Heart right ventricle (tissue), 16 donors: ENCODE data around the gene PUDP. TPM values are rescaled to one million over a fixed set of nuclear protein-coding genes. Genes with fewer than 3 reads are reported as not detected.
"Not testable (repeated sequence)": the region's sequence is repeated elsewhere in the genome, so short reads cannot be mapped to it uniquely, and the experiment has no call there.

ENCODE experiments used
- ATAC-seq, 8 donors: fragments of 200-7000 bp; cut with Tn5 transposase; one replicate each; pipeline ENCODE4 v1.9.1; 2020; ENCODE audit warnings: mild to moderate bottlenecking in 8 of 8, moderate library complexity in 8 of 8, moderate number of reproducible peaks in 1 of 8
- DNase-seq, 2 donors: peaks; one replicate each; pipeline ENCODE4 v3.0.0-alpha.2; 2020
- H3K27ac ChIP-seq, 10 donors: fragments of 200-600 bp; sonication (generic) in 2 of 10; one replicate each; pipeline versions ENCODE4 v1.5.0 to v1.8.0; 2020 to 2022; ENCODE audit warnings: mild to moderate bottlenecking in 3 of 10
- H3K27me3 ChIP-seq, 7 donors: fragments of 200-600 bp; one replicate each; pipeline ENCODE4 v1.8.0; 2021 to 2022; ENCODE audit warnings: mild to moderate bottlenecking in 2 of 7
- H3K36me3 ChIP-seq, 9 donors: fragments of 200-600 bp; sonication (generic) in 1 of 9; one replicate each; pipeline versions ENCODE4 v1.5.0 to v1.8.0; 2020 to 2022; ENCODE audit warnings: mild to moderate bottlenecking in 2 of 9
- H3K4me1 ChIP-seq, 9 donors: fragments of 200-600 bp; sonication (generic) in 1 of 9; one replicate each; pipeline versions ENCODE4 v1.5.0 to v1.8.0; 2020 to 2022; ENCODE audit warnings: mild to moderate bottlenecking in 4 of 9
- H3K4me3 ChIP-seq, 10 donors: fragments of 200-600 bp; sonication (generic) in 2 of 10; one replicate each; pipeline versions ENCODE4 v1.5.0 to v1.8.0; 2020 to 2022; ENCODE audit warnings: mild to moderate bottlenecking in 7 of 10, moderate library complexity in 2 of 10
- H3K9me3 ChIP-seq, 11 donors: fragments of 200-600 bp in 10 of 11; sonication (generic) in 2 of 11; one replicate each; pipeline versions ENCODE4 v1.5.0 to v1.8.0; 2013 to 2022; ENCODE audit warnings: mild to moderate bottlenecking in 2 of 11, control low read depth in 1 of 11, moderate library complexity in 1 of 11
- CTCF ChIP-seq, 9 donors: fragments of 200-600 bp; sonication (generic) in 2 of 9; IDR thresholded peaks; one replicate each; pipeline versions ENCODE4 v1.5.0 to v1.8.0; 2021 to 2022; ENCODE audit warnings: antibody characterized with exemption in 9 of 9, mild to moderate bottlenecking in 5 of 9, moderate library complexity in 1 of 9
- WGBS, 2 donors: extraction: QIAGEN DNeasy Blood & Tissue Kit; methylation state at CpG; one replicate each; pipeline ENCODE4 v1.1.7; 2013; ENCODE audit warnings: inconsistent platforms in 1 of 2; 5-methylcytosine and 5-hydroxymethylcytosine counted together
- intact Hi-C, 10 donors: fragments of 100-400 bp; cut with DNase I; formaldehyde crosslinking; loops; one replicate each; pipeline versions ENCODE4 v1.11.1 to v1.14.2; 2022
- polyA plus RNA-seq, 2 donors: library from polyadenylated mRNA; stranded (reverse); fragments of 200-250 nt; gene quantifications; one replicate each; pipeline ENCODE4 v1.2.3, GENCODE V29; 2013
- total RNA-seq, 10 donors: library from RNA; stranded (reverse); fragmentation: NEBNext Ultra II Directional in 3 of 10; extraction: Animal tissue kit (Norgen Biotek cat#: 25700) in 3 of 10; gene quantifications; one replicate each; pipeline versions ENCODE4 v1.2.1 to v1.2.4, GENCODE V29; 2021 to 2023
- donor health status: Arrhythmogenic right ventricular cardiomyopathy.
- donor health status: ischemic (EF 13 %, LVEDD 7.1; RV severe dilation, severe dysfunction).
- donor health status: healthy with polysubstance abuse.
- donor health status: DM: no; HTN: yes; CAD: no.
- donor health status: DM: no; HTN: no; CAD: no.
- donor health status: ischemic (EF 25% LVEDD 6.9; RV normal size, moderate dysfunction).
- donor health status: ischemic (EF 25% LVEDD 5.7; RV mildly dilated, moderate dysfunction).
- donor health status: healthy.
- donor health status: DM: yes; HTN: yes; CAD: no.
- donor health status: Ischemic cardiomyopathy.
- donor health status: ischemic (EF 35%, LVEDD 5.7; RV mildly dilated, moderate dysfunction).
- donor health status: nonischemic (EF 11% LVEDD 7.7; RV severe dilation, severe dysfunction).
- donor health status: DM: yes; HTN: yes; CAD: no.
- donor health status: PGD.
- donor health status: ischemic (EF 29% LVEDD 5.4; RV normal size, mild dysfunction).
- donor health status: nonischemic (EF 23%, LVEDD 6.1; RV moderate dilation, normal function).

Gene PUDP
- total and polyA plus RNA-seq, 12 donors = 9.1 to 27.0 (median 21.0) TPM

- Histone ChIP-seq H3K27me3 (no peaks in the 10 kb centered on the region), H3K4me1 (no peaks in the 10 kb centered on the region), H3K4me3 (no peak overlapping the region), H3K27ac (no peak overlapping the region), H3K36me3 (peaks cover 0 to 53% (median 0%) of the 10 kb centered on the region in 9 donors), H3K9me3 (no peaks in the 10 kb centered on the region)
- DNase-seq = no peak
- TF ChIP-seq CTCF (IDR thresholded peaks at IDR 0.05) = no peak
- intact Hi-C loops = no loop called here
- no peak for ATAC-seq
- WGBS, 2 donors = 98 to 100% methylated on average over 6 of the region's 6 CpGs
These were observed 95.4 kb downstream of the PUDP start for GRCh38 chrX:7052541-7052940.

- H3K27me3 ChIP-seq = no peaks in the 10 kb centered on the region
- ATAC-seq = no peak
- no peak overlapping the region for H3K4me3 ChIP-seq
- peaks cover 0 to 39% (median 0%) of the 10 kb centered on the region in 9 donors for H3K36me3 ChIP-seq
- no peak for TF ChIP-seq CTCF (IDR thresholded peaks at IDR 0.05)
- H3K4me1 ChIP-seq = no peaks in the 10 kb centered on the region
- no peaks in the 10 kb centered on the region for H3K9me3 ChIP-seq
- 89 to 93% methylated on average over 11 of the region's 11 CpGs for WGBS, 2 donors
- DNase-seq = no peak
- intact Hi-C loops = no loop called here
- no peak overlapping the region for H3K27ac ChIP-seq
These were observed 97.7 kb downstream of the PUDP start for GRCh38 chrX:7050271-7050670.

- H3K36me3 ChIP-seq = peaks cover 0 to 28% (median 0%) of the 10 kb centered on the region in 9 donors
- 94 to 99% methylated on average over 4 of the region's 4 CpGs for WGBS, 2 donors
- no peak for ATAC-seq
- H3K4me3 ChIP-seq = no peak overlapping the region
- no peak overlapping the region for H3K27ac ChIP-seq
- intact Hi-C loops = no loop called here
- no peaks in the 10 kb centered on the region for H3K4me1 ChIP-seq
- TF ChIP-seq CTCF (IDR thresholded peaks at IDR 0.05) = no peak
- H3K27me3 ChIP-seq = no peaks in the 10 kb centered on the region
- no peaks in the 10 kb centered on the region for H3K9me3 ChIP-seq
- no peak for DNase-seq
These were observed 100.0 kb downstream of the PUDP start for GRCh38 chrX:7047951-7048350.

- ATAC-seq = no peak
- no peaks in the 10 kb centered on the region for H3K9me3 ChIP-seq
- 67 to 95% methylated on average over 4 of the region's 4 CpGs for WGBS, 2 donors
- peaks cover 0 to 17% (median 0%) of the 10 kb centered on the region in 9 donors for H3K36me3 ChIP-seq
- no peaks in the 10 kb centered on the region for H3K4me1 ChIP-seq
- H3K27ac ChIP-seq = no peak overlapping the region
- H3K4me3 ChIP-seq = no peak overlapping the region
- no peak for DNase-seq
- intact Hi-C loops = no loop called here
- no peaks in the 10 kb centered on the region for H3K27me3 ChIP-seq
- TF ChIP-seq CTCF (IDR thresholded peaks at IDR 0.05) = no peak
These were observed 102.6 kb downstream of the PUDP start for GRCh38 chrX:7045238-7045955.

GRCh38 chrX:7043796-7044433 lies 104.0 kb downstream of the PUDP start:
- H3K9me3 ChIP-seq, H3K4me3 ChIP-seq, ATAC-seq, intact Hi-C loops, H3K4me1 ChIP-seq, H3K27me3 ChIP-seq, DNase-seq, H3K36me3 ChIP-seq, H3K27ac ChIP-seq: not testable (repeated sequence)
- 78 to 85% methylated on average over 3 of the region's 3 CpGs for WGBS, 2 donors
